ENCODE results near the gene SVOP. TPM values are rescaled to one million over a fixed set of nuclear protein-coding genes. Genes with fewer than 3 reads are reported as not detected.

The SVOP gene
- total and polyA plus RNA-seq, 2 of the 8 experiments (the other 6 are each of a cell fraction or from before 2014, with no cell fraction given), result 0.06 TPM; not detected in 1

GRCh38 chr12:108886873-108887629, 133.8 kb downstream of the SVOP start (continued):
- TF ChIP-seq ATF3 (IDR thresholded peaks at IDR 0.05; ENCODE audit: insufficient read depth, low read depth, low read length), result no peak
- no peak for TF ChIP-seq SIN3A (conservative IDR thresholded peaks at IDR 0.05 in 1 of 2, IDR thresholded peaks at IDR 0.05 in 1 of 2; ENCODE audit: low read depth in 1 of 2, low read length in 2 of 2)
- no peak for TF ChIP-seq EGR1 (IDR thresholded peaks at IDR 0.05; ENCODE audit: borderline replicate concordance, low read depth, low read length)
- TF ChIP-seq GABPA (IDR thresholded peaks at IDR 0.05; ENCODE audit: borderline replicate concordance, insufficient read depth, low read length), result no peak
- TF ChIP-seq FOSL1 (IDR thresholded peaks at IDR 0.05; ENCODE audit: insufficient read depth, low read depth, low read length), result no peak
- TF ChIP-seq BACH1 (IDR thresholded peaks at IDR 0.05; ENCODE audit: low read length), result no peak
